ENCODE data around the gene NPTX1.

The NPTX1 gene

DNA sequence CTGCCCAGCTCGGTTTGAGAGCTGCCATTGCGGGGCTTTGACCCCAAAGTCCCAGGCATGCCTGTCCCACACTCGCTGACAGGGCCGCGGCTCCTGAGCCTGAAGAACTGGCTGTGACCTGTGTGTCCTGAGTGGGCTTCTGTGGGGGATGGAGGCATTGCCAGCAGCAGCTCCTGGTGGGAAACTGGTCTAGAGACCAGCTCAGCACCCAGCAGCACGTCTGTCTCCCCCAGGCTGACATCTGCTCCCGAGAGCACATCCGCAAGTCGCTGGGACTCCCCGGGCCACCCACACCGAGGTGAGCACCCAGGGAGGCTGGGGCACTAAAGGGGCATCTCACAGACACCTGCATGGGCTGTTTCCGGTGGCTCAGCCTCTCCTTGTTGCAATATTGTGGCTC lies 48.0 kb downstream of the NPTX1 start:
- no peak for DNase-seq (ENCODE audit: low read depth, low spot score)

DNA sequence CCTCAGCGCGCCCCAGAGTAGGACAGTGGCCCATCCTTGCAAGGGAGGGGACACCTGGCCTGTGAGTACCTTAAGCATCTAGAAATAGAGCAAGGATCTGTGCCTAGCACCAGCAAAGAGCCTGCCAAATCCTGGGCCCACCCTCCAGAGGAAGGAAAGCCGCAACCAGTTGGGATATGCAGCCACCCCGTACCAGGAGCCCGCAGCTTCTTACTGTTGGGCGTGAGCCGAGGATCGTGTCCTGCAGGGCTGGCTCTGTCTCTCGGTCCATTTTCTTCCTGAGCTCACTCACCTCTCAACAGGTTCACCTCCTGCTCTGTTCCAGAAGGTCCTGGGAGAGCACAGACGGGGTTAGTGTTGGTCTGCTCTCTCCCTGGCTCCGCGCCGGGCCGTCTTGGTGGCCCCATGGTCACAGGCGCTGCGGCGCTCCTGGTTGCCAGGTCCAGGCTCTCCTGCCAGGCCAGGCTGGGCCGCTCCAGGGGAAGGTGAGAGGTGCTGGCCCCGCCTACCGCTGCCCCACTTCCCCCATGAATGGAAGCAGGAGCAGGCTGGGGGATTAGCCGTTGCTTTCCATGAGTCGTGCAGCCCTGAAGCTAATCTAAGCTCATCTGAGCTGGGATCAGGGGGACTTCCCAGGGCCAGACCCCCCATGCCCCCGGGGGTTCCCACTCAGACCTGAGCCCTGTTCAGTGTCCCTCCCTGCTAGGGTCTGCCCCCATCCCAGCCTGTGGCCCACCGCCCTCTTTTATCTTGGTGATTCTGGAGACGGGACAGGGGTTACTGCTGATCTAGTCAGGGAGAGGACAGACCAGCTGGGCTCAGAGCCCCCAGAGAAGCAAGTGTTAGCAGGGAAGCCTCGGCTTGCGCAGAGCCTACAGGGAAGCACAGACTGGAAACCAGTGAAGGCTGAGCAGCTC lies 48.8 kb downstream of the NPTX1 start:
- DNase-seq (ENCODE audit: low read depth, low spot score) = no peak

DNA sequence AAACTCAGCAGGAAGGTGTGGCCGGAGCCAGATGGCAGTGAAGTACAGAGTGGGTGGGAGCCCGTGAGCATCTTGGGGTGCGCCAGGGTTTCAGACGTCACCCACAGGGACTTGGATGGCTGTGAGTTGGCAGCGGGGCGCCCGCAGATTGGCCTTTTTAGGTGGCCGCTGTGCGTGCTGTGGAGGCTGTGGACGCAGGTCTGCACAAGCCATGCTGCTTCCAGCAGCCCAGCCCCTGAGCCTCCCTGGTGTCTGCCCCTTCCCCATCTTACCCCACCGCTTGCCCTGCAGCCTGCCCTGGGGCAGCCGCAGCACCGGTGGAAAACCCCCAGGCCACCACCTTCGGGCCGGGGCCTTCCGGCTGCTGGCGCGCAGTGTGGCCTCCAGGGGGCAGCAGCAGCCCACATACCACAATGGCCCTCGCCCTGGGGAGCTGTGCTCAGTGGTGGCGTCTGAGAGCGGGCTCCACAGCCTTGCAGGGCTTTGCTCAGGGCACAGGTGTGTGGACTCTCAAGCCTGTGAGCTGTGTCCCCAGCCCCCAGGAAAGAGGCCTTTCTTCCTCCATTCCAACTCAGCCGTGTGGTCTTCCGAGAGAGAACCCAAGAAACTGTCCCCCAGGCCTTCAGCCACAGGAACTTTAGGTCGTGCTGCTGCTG lies 49.6 kb downstream of the NPTX1 start:
- DNase-seq (ENCODE audit: low read depth, low spot score) = peak; percentile 85

DNA sequence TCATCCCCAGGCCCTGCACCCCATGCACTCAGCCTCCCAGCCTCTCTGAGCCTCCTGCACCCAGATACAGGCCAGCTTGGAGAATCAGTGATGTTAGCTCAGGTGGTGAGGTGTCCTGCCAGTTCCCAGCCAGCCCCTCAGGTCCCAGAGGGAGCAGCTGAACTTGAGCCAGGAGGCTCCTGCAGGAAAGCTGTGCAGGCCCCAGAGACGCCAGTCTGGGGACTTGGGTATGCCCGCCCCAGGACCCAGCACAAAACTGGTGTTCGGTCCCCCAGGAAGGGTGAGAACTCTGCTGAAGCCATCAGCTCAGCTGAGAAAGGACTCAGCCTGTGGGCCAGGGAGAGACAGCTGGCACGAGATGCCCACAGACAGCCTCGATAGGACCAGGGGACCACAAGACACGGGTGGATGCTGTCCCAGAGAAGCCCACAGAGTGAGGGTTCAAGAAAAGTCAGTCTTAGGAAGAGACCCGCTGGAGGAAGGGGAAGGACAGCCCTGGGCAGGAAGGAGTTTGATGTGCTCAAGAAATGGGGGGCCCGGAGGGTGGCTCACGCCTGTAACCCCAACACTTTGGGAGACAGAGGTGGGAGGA lies 50.5 kb downstream of the NPTX1 start:
- DNase-seq (ENCODE audit: low read depth, low spot score) = no peak

DNA sequence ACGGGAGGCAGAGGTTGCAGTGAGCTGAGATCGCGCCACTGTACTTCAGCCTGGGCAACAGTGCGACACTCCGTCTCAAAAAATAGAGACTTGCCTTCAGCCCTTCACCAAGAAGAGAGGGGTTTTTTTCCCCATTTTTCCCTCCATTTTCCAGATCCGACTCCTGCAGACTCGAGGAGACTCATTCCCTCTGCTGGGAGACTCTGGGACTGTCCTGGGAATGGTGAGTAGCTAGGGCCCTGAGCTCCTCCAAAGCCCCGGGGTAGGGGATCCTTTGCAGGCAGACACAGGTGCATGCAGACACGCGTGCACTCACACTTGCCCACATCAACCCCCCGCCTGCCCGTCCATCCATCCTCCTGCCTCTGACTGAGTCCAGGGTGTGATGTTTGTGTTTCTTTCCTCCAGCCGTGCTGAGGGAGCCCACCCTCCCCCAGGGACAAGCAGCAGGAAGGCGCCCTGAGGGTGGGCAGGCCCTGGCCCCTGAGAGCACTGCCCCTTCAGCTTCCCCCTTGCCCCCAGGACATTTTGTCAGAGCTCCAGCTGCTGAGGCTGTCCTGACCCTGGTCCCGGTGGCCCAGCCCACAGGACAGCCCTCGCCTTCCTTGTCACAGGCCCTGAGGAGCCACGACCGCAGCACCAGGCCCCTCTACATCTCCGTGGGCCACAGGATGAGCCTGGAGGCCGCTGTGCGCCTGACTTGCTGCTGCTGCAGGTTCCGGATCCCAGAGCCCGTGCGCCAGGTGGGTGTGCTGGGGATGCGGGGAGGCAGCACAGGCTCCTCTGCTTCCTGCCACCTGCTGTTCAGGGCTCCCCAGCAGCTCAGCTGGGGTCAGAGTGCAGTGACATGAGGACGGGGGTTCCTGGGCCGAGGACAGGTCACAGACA lies 51.3 kb downstream of the NPTX1 start:
- no peak for DNase-seq (ENCODE audit: low read depth, low spot score)

DNA sequence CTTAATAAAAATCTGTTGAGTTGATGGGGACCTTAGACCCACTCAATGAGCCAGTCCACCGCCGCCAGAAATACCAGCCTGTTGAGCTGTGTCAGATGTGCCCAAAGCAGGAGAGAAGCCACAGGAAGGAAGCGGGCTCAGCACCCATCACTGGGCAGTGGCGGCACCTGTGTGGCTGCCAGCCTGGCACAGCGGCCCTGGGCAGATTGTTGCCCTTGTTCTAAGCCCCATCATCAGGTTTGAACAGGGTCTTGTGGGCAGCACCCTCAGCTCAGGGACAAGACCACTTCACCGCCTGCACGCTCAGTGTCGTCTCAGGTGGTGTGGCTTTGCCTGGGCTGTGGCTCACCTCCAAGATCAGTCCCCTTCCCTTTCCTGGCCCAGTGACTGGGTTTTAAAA lies 52.1 kb downstream of the NPTX1 start:
- no peak for DNase-seq (ENCODE audit: low read depth, low spot score)

DNA sequence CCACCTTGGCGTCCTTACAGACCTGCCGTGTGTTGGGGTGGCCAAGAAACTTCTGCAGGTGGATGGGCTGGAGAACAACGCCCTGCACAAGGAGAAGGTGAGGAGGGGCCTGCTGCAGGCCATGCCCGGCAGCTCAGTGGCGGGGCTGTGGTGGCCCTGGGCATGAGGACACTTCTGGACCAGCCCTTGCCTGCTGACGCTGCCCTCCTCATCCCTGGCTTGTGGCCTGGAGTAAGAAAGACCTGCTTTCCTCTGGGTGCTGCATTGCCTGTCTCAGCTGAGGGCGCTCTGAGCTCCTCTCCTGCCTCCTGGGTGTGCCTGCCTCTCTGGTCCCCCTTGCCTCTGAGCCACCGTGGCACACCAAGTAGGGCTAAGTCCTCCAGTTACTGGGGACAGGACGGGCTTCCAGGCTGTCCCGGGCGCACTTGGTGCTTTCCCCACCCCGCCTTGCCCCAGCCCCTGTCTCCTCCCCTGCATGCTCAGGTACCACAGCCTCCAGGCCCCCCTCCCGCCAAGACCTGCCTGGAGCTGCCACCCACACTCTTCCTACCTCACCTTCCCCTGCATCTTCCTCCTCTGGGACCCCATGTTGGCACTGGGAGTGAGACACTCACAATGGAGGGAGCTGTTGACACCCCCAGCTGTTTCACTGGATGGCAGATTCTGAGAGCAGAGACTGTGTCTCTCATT lies 52.7 kb downstream of the NPTX1 start:
- DNase-seq (ENCODE audit: low read depth, low spot score) = no peak

DNA sequence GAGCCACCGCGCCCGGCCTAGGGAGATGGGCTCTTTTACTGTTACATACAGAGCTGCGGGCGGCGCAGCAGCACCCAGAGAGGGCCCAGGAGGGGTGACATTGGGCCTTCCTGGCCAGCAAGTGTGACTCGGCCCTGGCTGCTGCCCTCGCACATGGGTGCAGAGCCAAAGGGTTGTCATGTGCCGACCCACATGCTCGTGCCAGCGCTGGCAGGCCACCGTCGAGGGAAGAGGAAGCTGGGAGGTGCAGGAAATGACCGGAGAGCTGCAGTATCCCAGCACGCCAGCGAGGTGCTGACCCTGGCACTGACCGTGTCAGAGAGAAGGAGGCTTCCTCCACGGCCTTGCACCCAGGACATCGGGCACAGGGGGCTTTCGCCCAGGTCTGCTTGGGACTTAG lies 53.4 kb downstream of the NPTX1 start:
- no peak for DNase-seq (ENCODE audit: low read depth, low spot score)

DNA sequence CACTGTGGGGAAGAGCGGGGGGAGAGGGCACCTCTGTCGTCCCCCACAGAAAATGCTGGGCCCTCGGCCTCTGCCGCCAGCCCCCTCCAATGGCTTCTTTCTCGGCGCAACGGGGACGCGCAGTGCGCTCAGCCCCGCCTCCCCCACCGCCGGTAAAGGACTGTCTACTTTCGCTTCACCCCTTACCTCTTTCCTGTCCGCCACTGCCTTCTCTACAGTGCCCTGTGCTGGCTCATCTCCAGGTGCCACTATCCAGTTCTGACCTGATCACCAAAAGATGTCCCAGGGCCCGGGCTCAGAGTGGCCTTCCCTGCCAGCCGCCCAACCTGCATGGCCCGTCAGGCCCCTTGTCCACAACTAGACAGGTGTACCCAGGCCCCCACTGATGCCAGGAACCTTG lies 54.1 kb downstream of the NPTX1 start:
- DNase-seq (ENCODE audit: low read depth, low spot score) = no peak

DNA sequence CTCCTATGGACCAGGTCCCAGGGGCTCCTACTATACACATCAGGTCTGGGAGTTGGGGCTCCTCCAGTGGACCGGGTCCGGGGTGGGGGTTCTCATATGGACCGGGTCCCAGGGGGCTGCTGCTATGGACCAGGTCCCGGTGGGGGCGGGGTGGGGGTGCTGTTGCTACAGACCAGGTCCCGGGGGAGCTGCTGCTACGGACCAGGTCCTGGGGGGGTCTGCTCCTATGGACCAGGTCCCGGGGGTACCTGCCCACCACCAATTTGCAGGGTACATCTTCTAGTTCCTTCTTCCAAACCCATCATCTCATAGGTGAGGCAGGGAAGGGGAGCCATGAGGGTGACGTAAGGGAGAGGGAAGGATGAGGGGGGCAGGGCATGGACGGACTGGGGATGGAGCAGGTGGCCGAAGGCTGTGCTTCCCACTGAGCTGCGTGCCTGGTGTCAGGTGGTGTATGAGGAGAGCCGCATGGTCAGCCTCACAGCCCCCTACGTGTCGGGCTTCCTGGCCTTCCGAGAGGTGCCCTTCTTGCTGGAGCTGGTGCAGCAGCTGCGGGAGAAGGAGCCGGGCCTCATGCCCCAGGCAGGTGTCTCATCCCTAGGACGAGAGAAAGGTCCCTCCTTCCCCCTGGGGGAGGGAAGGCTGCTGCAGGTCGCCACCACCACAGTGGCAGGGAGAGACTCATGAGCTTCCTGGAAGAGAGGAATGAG lies 54.9 kb downstream of the NPTX1 start:
- DNase-seq (ENCODE audit: low read depth, low spot score) = no peak

DNA sequence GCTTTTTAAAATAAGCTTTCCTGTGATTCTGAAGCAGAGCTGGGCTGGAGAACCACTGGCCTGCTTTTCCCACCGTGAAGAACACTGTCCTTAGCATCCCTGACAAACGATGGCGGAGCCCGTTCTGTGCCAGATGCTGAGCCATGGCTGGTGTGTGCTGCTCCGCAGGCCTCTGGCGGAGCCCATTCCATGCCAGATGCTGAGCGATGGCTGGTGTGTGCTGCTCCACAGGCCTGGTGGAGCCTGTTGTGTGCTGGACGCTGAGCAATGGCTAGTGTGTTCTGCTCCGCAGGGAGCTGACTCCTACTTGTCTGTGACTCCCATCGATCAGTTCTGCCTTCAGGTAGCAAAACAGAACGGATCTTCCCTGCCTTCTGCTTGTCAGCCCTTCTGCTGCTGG lies 57.2 kb downstream of the NPTX1 start:
- no peak for DNase-seq (ENCODE audit: low read depth, low spot score)

DNA sequence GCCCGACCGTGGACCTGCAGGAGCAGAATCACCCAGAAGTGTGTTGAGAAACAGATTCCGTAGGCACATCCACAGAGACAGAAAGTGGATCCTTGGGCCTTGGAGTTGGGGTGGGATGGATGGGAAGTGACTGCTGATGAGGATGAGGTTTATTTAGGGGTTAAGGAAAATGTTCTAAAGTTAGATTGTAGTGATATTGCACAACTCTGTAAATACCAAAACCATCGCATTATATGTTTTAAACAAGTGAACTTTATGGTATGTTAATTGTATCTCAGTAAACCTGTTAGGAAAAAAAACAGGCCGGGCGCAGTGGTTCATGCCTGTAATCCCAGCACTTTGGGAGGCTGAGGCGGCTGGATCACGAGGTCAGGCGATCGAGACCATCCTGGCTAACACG lies 57.8 kb downstream of the NPTX1 start:
- DNase-seq (ENCODE audit: low read depth, low spot score) = no peak
